Esophagus muscularis mucosa (tissue), 4 donors: ENCODE results near the gene TSPAN15. TPM values are rescaled to one million over a fixed set of nuclear protein-coding genes. Genes with fewer than 3 reads are reported as not detected.

ENCODE experiments used
- DNase-seq: peaks from one replicate; pipeline ENCODE4 v3.0.0-alpha.2; 2017; ENCODE audit errors: extremely low spot score
- H3K27ac ChIP-seq, 4 donors: fragments of 200-600 bp; sonication (generic); replicated peaks in 1 of 4; 1 replicate in 3 of 4; 2 replicates in 1 of 4; pipeline ENCODE4 v1.5.1; 2016 to 2019; ENCODE audit warnings: mild to moderate bottlenecking in 1 of 4
- H3K27me3 ChIP-seq, 4 donors: fragments of 200-600 bp; sonication (generic); one replicate each; pipeline versions ENCODE4 v1.5.1 to v1.6.0; 2016 to 2019
- H3K36me3 ChIP-seq, 4 donors: fragments of 200-600 bp; sonication (generic); one replicate each; pipeline ENCODE4 v1.5.1; 2016 to 2019
- H3K4me1 ChIP-seq, 4 donors: fragments of 200-600 bp; sonication (generic); one replicate each; pipeline ENCODE4 v1.5.1; 2016 to 2019
- H3K4me3 ChIP-seq, 4 donors: fragments of 200-600 bp; sonication (generic); 1 replicate in 2 of 4; 2 replicates in 2 of 4; pipeline ENCODE4 v1.5.1; 2016 to 2019; ENCODE audit warnings: mild to moderate bottlenecking in 4 of 4, moderate library complexity in 1 of 4
- H3K9me3 ChIP-seq, 4 donors: fragments of 200-600 bp; sonication (generic); 1 replicate in 3 of 4; 2 replicates in 1 of 4; pipeline ENCODE4 v1.5.1; 2016 to 2019
- CTCF ChIP-seq, 3 experiments: fragments of 200-600 bp in 2 of 3; fragments of 450-650 bp in 1 of 3; sonication (generic) in 2 of 3; IDR thresholded peaks; one replicate each; pipeline ENCODE4 v1.5.1; 2017 to 2019; ENCODE audit warnings: antibody characterized with exemption in 3 of 3, mild to moderate bottlenecking in 2 of 3, moderate library complexity in 1 of 3
- EP300 ChIP-seq: sonication (generic); formaldehyde crosslinking; IDR thresholded peaks from one replicate; pipeline ENCODE4 v1.6.1; 2017; ENCODE audit warnings: antibody characterized with exemption
- POLR2A ChIP-seq: fragments of 450-650 bp; IDR thresholded peaks from one replicate; pipeline ENCODE4 v1.6.1; 2017; ENCODE audit warnings: antibody characterized with exemption, moderate library complexity, mild to moderate bottlenecking, low read depth
- POLR2AphosphoS5 ChIP-seq, 2 donors: sonication (generic); formaldehyde crosslinking; IDR thresholded peaks; one replicate each; pipeline ENCODE4 v1.6.1; 2017; ENCODE audit warnings: antibody characterized with exemption in 2 of 2
- WGBS: methylation state at CpG from one replicate; pipeline ENCODE4 v1.1.5; 2018; 5-methylcytosine and 5-hydroxymethylcytosine counted together
- intact Hi-C: fragments of 100-400 bp; cut with DNase I; formaldehyde crosslinking; loops from one replicate; pipeline ENCODE4 v1.15.1; 2023
- total RNA-seq, 4 donors: library from RNA; depleted of rRNA; stranded (reverse); fragments of >200 nt; gene quantifications; one replicate each; pipeline versions ENCODE4 v1.1.0 to v1.2.1, GENCODE V29; 2016

Gene TSPAN15
- total RNA-seq, 4 donors from 2014 or later: 40.3 to 59.4 (median 53.5) TPM

GRCh38 chr10:69434926-69435325, 16.3 kb upstream of the TSPAN15 start:
- WGBS: 95% methylated on average over 7 of the region's 11 CpGs
- Histone ChIP-seq H3K9me3 (no peaks in the 10 kb centered on the region), H3K4me3 (no peak overlapping the region), H3K27me3 (no peaks in the 10 kb centered on the region), H3K36me3 (peaks cover 0 to 3% (median 0%) of the 10 kb centered on the region in 4 donors), H3K27ac (no peak overlapping the region), H3K4me1 (peaks cover 14 to 16% (median 14%) of the 10 kb centered on the region in 4 donors)
- TF ChIP-seq EP300 (no peak), CTCF (IDR thresholded peaks at IDR 0.05) (no peak), POLR2A (no peak), POLR2AphosphoS5 (IDR thresholded peaks at IDR 0.05) (no peak)
- no peak for DNase-seq
- intact Hi-C loops: no loop called here

DNA sequence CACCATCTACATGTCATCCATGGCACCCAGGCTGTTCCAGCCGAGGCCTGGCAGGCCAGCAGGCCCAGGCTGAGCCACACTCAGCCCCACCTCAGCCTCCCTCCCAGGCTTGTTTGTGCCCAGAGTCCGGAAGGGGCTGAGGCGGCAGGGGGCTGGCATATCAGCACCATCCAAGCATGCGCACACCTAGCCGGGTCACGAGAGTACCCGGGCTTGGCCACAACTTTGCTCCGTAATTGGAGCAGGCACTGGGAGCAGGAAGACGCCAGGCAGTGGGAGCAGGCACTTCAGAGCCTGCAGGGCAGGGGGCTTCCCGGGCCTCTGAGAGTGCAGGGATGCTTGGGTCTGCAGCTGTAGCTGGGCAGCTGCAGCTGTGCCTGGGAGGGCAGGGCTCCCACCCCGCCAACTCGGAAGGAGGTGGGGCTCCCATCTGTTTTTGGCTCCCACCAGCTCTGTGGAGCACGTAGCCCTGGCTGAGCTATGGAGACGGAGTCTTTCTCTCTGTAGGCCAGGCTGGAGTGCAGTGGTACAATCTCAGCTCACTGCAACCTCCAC, 15.2 kb upstream of the TSPAN15 start:
- Histone ChIP-seq H3K4me1 (peaks cover 16 to 20% (median 17%) of the 10 kb centered on the region in 4 donors), H3K4me3 (no peak overlapping the region), H3K36me3 (peaks cover 0 to 3% (median 0%) of the 10 kb centered on the region in 4 donors), H3K27me3 (no peaks in the 10 kb centered on the region), H3K27ac (no peak overlapping the region), H3K9me3 (no peaks in the 10 kb centered on the region)
- intact Hi-C loops: no loop called here
- DNase-seq: no peak
- no peak for TF ChIP-seq EP300
- no peak for TF ChIP-seq POLR2A
- TF ChIP-seq CTCF (IDR thresholded peaks at IDR 0.05): no peak
- TF ChIP-seq POLR2AphosphoS5 (IDR thresholded peaks at IDR 0.05): no peak
- WGBS: 97% methylated on average over 6 of the region's 14 CpGs

DNA sequence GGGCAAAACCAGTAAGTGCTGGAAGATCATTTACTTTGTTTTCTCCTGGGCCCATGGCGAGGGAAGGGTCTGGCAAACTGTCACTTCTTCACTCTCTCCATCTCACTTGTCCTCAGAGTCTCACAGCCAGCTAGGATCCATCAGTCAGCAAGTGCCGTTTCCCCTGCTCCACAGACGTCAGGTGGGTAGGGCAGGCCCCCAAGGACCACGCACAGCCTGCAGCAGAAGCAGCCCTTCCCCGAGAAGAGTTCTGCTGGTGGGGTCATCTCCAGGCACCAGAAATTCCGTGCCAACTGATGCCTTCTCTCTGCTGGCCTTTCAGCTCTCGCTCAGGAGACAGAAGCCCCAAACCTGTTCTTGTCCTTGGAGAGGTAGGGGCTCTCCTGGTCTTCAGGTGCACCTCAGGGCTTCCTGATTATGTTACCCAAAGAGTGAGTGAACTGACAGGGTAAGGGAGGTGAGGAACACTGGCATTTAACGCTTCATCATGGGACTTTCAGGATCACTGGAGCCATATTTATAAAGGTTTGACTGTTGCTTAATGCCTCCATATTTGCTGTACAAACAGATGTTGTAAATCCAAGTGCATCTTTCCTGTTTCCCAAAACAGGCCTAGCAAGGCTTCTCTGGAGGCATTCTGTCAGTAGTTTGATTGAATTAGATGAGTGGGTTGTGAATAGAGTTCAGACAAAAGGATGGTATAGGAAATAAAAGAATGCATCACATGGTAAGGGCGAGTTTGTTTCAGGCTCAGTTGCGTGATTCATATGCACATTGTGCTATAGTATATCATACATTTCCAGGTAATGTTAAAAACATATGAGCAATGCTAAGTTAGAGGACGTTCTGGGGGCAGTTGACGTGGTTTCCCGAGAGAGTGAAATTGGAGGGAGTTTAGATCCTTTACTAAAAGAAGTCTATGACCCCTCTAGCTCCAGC, 13.7 kb upstream of the TSPAN15 start:
- Histone ChIP-seq H3K36me3 (no peaks in the 10 kb centered on the region), H3K27me3 (no peaks in the 10 kb centered on the region), H3K9me3 (no peaks in the 10 kb centered on the region), H3K27ac (peak overlapping the region in 1 of 4 donors; percentile 35), H3K4me1 (peaks cover 16 to 20% (median 17%) of the 10 kb centered on the region in 4 donors), H3K4me3 (no peak overlapping the region)
- TF ChIP-seq POLR2AphosphoS5 (IDR thresholded peaks at IDR 0.05): no peak
- TF ChIP-seq POLR2A: no peak
- no peak for TF ChIP-seq CTCF (IDR thresholded peaks at IDR 0.05)
- TF ChIP-seq EP300: no peak
- WGBS: 92% methylated on average over 11 of the region's 13 CpGs
- no peak for DNase-seq
- intact Hi-C loops: no loop called here

DNA sequence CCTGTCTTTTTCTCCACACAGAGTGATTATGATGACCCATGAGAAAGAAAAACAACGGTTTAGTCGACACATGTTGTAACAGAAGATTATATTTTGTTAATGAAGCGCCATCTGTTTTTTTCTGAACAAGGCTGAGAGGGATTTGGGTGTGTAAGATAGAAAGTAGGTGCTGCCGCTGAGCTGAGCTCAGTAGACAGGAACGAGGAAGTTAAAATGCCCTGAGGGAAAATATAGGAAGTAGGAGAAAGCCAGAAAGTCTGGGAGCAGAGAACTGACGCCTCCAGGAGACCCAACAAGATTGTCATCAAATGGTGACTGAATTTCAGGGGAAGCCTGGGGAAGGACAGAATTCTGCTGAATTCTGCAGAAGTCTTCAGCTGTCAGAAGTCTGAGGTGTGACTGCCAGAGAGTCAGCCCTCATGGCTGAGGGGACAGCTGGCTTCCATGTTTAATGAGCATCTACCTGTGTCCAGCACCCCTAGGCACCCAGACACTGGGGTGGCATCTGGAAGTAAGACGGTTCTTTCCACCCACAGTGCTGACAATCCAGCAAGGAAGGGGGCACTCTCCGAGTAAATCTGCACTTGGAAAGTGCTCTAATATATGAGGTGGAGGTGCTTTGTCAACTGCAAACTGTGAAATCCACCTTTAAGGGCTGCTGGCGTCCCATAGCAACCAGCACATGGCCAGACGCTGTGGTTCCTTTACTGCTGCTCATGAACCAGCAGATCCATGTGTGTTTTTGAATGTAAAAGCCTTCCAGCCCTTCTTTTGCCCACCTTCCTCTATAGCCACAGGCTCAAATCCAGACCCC, 12.5 kb upstream of the TSPAN15 start:
- Histone ChIP-seq H3K27me3 (no peaks in the 10 kb centered on the region), H3K4me1 (peaks cover 16 to 20% (median 17%) of the 10 kb centered on the region in 4 donors), H3K36me3 (no peaks in the 10 kb centered on the region), H3K27ac (peak overlapping the region; percentile 26 to 35 (median 32)), H3K9me3 (no peaks in the 10 kb centered on the region), H3K4me3 (no peak overlapping the region)
- no peak for DNase-seq
- intact Hi-C loops: no loop called here
- TF ChIP-seq POLR2A (no peak), POLR2AphosphoS5 (IDR thresholded peaks at IDR 0.05) (no peak), CTCF (IDR thresholded peaks at IDR 0.05) (no peak), EP300 (no peak)
- 56% methylated on average over 9 of the region's 10 CpGs for WGBS
